Fibroblast of skin of abdomen (primary cell): ENCODE data around the gene CAMK1D.
"Not testable (repeated sequence)": the region's sequence is repeated elsewhere in the genome, so short reads cannot be mapped to it uniquely, and the experiment has no call there.

Experiments
- DNase-seq: peaks from one replicate; pipeline ENCODE4 v3.0.0-alpha.2; 2013

CAMK1D gene

GRCh38 chr10:12340937-12341336, 8.4 kb upstream of the CAMK1D start:
- DNase-seq = no peak

GRCh38 chr10:12341526-12341925, 7.8 kb upstream of the CAMK1D start:
- DNase-seq = no peak

- no peak for DNase-seq
These were observed 4.8 kb upstream of the CAMK1D start for GRCh38 chr10:12344375-12345110.

- no peak for DNase-seq
These were observed 2.6 kb upstream of the CAMK1D start for GRCh38 chr10:12346707-12347106.

- DNase-seq = no peak
These were observed 965 bp upstream of the CAMK1D start for GRCh38 chr10:12348294-12348869.

- DNase-seq = no peak
These were observed 351 bp downstream of the CAMK1D start for GRCh38 chr10:12349629-12350166.

- peak; percentile 31 for DNase-seq
These were observed 973 bp downstream of the CAMK1D start for GRCh38 chr10:12350167-12350872.

GRCh38 chr10:12350925-12351324, 1.6 kb downstream of the CAMK1D start:
- DNase-seq = no peak

GRCh38 chr10:12351447-12351846, 2.1 kb downstream of the CAMK1D start:
- no peak for DNase-seq

GRCh38 chr10:12351889-12352288, 2.5 kb downstream of the CAMK1D start:
- no peak for DNase-seq

GRCh38 chr10:12353399-12354242, 4.3 kb downstream of the CAMK1D start:
- no peak for DNase-seq

GRCh38 chr10:12354696-12355095, 5.3 kb downstream of the CAMK1D start:
- DNase-seq = not testable (repeated sequence)

- DNase-seq = no peak
These were observed 6.0 kb downstream of the CAMK1D start for GRCh38 chr10:12355384-12355783.

- DNase-seq = no peak
These were observed 8.3 kb downstream of the CAMK1D start for GRCh38 chr10:12357525-12358151.

GRCh38 chr10:12358863-12359564, 9.7 kb downstream of the CAMK1D start:
- DNase-seq = no peak

- no peak for DNase-seq
These were observed 11.1 kb downstream of the CAMK1D start for GRCh38 chr10:12360461-12360860.

- DNase-seq = not testable (repeated sequence)
These were observed 11.8 kb downstream of the CAMK1D start for GRCh38 chr10:12361115-12361514.

- no peak for DNase-seq
These were observed 15.2 kb downstream of the CAMK1D start for GRCh38 chr10:12364559-12364958.

GRCh38 chr10:12367272-12367671, 17.9 kb downstream of the CAMK1D start:
- DNase-seq = no peak

GRCh38 chr10:12369982-12370381, 20.6 kb downstream of the CAMK1D start:
- no peak for DNase-seq

- no peak for DNase-seq
These were observed 23.5 kb downstream of the CAMK1D start for GRCh38 chr10:12372846-12373245.
